ENCODE results near the gene HRH1.
"Not testable (repeated sequence)": the region's sequence is repeated elsewhere in the genome, so short reads cannot be mapped to it uniquely, and the experiment has no call there.

HRH1 gene

DNA sequence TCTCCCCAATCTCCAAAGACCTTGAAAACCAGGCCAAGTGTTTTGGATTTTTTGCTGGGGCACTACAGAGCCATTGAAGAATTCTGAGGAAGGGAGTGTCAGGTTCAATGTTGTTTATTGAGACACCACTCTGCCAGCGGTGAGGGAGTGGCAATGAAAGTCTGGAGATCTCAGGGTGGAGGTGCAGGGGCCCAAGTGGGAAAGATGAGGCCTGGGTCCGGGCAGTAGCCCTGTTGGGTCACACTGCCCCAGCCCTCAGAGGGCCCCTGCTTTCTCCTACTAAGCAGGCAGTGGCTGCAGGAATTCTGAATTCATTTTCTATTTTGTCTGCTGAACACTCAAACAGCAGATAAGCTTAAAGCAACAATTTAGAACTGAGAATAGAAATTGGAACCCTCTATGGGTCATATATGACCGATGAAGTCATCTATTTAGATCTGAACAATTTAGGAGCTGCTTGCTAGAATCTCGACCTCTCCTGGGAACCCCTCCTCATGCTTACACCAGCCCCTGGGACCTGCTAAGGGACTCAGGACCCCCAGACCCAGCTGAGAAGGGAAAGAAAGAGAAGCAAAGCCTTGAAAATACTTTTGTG, 17.9 kb downstream of the HRH1 start:
- no peak for DNase-seq

GRCh38 chr3:11173828-11174465, 19.7 kb downstream of the HRH1 start:
- no peak for DNase-seq

DNA sequence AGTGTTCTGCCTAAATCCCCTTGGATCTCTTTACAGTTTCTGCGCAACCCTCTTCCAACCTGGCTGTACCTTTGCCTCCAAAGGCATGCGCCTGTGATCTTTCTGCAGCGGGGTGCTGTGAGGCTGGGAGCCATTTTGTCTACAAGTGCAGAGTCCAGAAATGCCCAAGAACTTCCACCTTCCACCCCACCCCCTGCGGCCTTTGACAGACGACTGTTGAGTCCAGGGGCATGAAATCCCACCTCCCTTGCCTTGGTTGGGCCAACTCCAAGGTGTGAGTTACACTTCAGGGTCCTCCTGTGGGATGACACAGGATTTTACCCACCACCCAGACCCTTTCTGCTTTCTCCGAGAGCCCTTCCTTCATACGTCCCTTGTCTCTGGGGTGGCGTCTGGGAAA, 24.1 kb downstream of the HRH1 start:
- no peak for DNase-seq

GRCh38 chr3:11184328-11184969, 30.2 kb downstream of the HRH1 start:
- not testable (repeated sequence) for DNase-seq

DNA sequence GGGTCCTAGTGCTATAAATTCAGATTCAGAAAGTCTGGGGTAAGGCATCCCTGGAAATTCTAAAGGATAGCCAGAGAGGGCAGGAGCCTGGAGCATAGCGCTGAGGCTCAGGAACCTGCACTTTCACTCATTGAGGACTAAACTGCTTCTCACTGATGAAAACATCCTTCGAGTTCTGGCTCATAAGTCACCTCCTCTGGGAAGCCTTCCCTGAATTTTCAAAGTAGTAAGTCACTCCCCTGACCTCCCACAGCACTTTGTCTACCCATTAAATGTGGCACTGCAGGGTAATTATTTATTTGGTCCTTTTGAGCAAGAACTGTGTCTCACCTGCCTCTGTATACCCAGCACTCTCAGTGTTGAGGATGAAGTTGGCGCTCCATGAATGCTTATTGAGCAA, 30.9 kb downstream of the HRH1 start:
- DNase-seq, result no peak

GRCh38 chr3:11185564-11186317, 31.4 kb downstream of the HRH1 start:
- peak; percentile 92 for DNase-seq

DNA sequence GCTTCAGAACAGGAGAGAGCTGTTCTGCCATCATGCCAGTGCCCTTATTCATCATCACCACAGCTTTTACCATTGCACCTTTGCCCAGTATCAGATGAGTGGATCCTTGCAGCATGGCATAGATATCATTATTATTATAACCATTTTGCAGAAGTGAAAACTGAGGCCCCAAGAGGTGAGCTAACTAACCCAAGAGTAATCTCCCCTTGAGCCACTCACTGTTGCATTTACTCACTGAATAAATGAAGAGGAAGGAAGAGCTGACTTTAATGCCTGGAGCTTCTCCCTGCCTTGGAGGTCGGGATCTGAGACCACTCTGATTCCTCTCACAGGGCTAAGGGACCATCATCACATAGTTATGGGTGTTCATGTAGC, 32.0 kb downstream of the HRH1 start:
- DNase-seq, result no peak

GRCh38 chr3:11186771-11187191, 32.5 kb downstream of the HRH1 start:
- no peak for DNase-seq

GRCh38 chr3:11187681-11188080, 33.4 kb downstream of the HRH1 start:
- DNase-seq, result no peak

- DNase-seq, result no peak
These were observed 33.9 kb downstream of the HRH1 start for GRCh38 chr3:11188231-11188630.

DNA sequence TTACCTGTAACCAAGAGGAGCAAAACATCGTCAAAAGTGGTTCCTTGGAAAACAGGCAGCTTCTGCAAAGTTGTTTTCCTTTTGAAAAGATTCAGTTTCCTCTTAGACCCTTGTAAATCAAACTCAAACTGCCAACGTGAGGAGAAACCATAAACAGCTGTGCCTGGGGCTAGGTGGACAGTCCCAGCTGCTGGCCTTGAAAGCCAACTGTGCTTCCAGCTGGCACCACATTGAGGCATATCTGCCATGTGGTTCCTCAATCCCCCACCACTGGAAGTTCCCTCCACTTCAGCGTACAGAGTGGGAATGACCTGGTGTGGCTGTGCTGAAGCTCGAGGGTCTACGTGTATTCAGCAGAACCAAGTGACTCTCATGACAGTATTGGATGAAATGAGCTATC, 40.9 kb downstream of the HRH1 start:
- no peak for DNase-seq

DNA sequence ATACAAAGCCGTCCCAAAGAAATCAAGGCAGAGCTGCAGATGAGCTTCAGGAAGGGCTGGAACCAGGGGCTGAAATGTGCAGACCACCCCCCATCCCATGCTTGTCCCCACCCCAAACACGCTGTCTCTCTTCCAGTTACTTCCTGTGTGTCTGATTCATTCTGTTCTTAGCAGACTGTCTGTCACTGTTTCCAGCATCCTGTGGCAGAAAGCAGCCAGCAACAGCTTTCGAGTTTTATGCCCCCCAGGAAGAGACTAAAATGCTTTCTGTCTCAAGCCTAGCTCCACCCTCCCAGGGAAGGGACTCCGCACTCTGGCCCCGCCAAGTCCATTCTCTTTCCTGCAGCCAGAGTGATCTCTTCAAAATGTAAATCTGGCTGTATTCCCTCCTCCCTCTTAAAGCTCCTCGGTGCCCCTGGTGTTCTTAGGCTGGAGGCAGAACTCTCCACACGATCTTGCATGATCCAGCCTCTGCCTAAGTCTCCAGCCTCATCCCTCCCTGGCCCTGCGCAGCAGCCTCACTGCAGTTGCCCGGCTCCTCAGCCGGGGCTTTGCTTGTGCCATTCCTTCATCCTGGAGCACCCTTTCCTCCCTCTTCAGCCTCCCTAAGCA, 41.5 kb downstream of the HRH1 start:
- DNase-seq, result peak; percentile 45

GRCh38 chr3:11197484-11197883, 43.2 kb downstream of the HRH1 start:
- DNase-seq, result no peak

GRCh38 chr3:11198070-11198469, 43.8 kb downstream of the HRH1 start:
- DNase-seq, result no peak

DNA sequence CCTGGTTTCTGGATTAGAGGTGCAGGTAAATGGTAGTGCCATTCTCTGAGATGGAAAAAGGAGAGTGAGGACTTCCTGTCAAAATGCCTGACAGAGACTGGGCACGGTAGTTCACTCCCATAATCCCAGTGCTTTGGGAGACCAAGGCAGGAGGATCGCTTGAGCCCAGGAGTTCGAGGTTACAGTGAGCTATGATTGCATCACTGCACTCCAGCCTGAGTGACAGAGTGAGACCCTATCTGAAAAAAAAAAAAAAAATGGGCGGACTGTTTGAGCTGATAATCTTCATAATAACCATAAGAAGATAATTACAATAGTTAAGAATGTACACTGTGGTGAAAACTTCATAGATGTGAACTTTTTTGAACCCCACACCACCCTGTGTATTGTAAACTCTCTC, 44.2 kb downstream of the HRH1 start:
- DNase-seq, result no peak

- DNase-seq, result peak; percentile 54
These were observed 45.9 kb downstream of the HRH1 start for GRCh38 chr3:11199902-11200845.

- peak; percentile 28 for DNase-seq
These were observed 47.1 kb downstream of the HRH1 start for GRCh38 chr3:11201251-11202019.

- no peak for DNase-seq
These were observed 49.7 kb downstream of the HRH1 start for GRCh38 chr3:11203961-11204360.

DNA sequence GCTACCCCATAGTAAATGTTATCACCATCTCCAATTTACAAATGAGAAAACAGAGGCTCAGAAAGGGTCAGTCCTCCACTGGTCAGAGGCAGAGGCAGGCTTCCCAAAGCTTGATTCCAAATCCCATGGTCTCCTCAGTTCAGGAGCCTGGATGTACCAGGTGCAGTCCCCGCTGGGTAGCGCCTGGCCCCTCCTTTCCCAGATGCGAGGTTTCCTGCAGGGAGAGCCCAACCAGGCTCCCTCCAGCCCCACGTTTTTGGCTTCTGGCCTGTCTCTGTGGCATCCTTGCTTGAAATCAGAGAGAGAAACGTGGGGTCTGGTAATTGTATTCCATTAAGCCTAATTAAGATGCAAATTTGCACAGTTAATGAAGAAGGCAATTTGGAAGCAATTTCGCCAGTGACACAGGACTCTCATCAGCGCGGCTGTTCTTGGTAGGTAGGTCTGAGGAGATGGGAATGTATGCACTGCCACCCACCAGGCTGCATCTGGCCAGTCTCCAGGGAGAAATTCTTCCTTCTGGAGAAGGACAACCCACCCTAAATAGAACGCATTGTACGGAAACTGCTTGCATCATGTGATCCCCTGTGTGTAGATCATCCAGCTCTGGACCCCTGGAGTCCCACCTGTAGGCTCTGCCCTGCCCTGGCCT, 50.5 kb downstream of the HRH1 start:
- no peak for DNase-seq

- DNase-seq, result peak; percentile 45
These were observed 51.6 kb downstream of the HRH1 start for GRCh38 chr3:11205881-11206280.

- no peak for DNase-seq
These were observed 52.0 kb downstream of the HRH1 start for GRCh38 chr3:11206316-11206715.

Measured in HCEC 1CT (cell line).